ENCODE results near the gene ORC5.
"Not testable (repeated sequence)": the region's sequence is repeated elsewhere in the genome, so short reads cannot be mapped to it uniquely, and the experiment has no call there.

The ORC5 gene

GRCh38 chr7:104228442-104228841, 20.6 kb upstream of the ORC5 start:
- Histone ChIP-seq H3K36me3 (ENCODE audit: insufficient read depth, low read length) (no peaks in the 10 kb centered on the region), H2AFZ (ENCODE audit: low read depth, low read length) (no peak overlapping the region)

GRCh38 chr7:104225451-104225850, 17.6 kb upstream of the ORC5 start:
- H3K27me3 ChIP-seq (ENCODE audit: insufficient read depth, low read length) = no peaks in the 10 kb centered on the region
- peaks cover 10% of the 10 kb centered on the region for H3K4me1 ChIP-seq (ENCODE audit: insufficient read depth, low read length)
- peaks cover under 1% of the 10 kb centered on the region for H3K9me3 ChIP-seq (ENCODE audit: low read length)
- H2AFZ ChIP-seq (ENCODE audit: low read depth, low read length) = no peak overlapping the region
- H3K4me3 ChIP-seq (ENCODE audit: low read length) = no peak overlapping the region
- H3K36me3 ChIP-seq (ENCODE audit: insufficient read depth, low read length) = no peaks in the 10 kb centered on the region

More at GRCh38 chr7:104228442-104228841, 20.6 kb upstream of the ORC5 start:
- H3K9me3 ChIP-seq (ENCODE audit: low read length) = no peaks in the 10 kb centered on the region
- H3K4me1 ChIP-seq (ENCODE audit: insufficient read depth, low read length) = peaks cover 10% of the 10 kb centered on the region
- no peak overlapping the region for H3K4me3 ChIP-seq (ENCODE audit: low read length)
- H3K27me3 ChIP-seq (ENCODE audit: insufficient read depth, low read length) = no peaks in the 10 kb centered on the region

- Histone ChIP-seq H3K4me3 (ENCODE audit: low read length) (no peak overlapping the region), H2AFZ (ENCODE audit: low read depth, low read length) (no peak overlapping the region), H3K27me3 (ENCODE audit: insufficient read depth, low read length) (no peaks in the 10 kb centered on the region), H3K36me3 (ENCODE audit: insufficient read depth, low read length) (no peaks in the 10 kb centered on the region), H3K9me3 (ENCODE audit: low read length) (peaks cover 3% of the 10 kb centered on the region), H3K4me1 (ENCODE audit: insufficient read depth, low read length) (no peaks in the 10 kb centered on the region)
These were observed 9.8 kb upstream of the ORC5 start for GRCh38 chr7:104217620-104218019.

GRCh38 chr7:104209063-104209462, 1.2 kb upstream of the ORC5 start:
- H3K36me3 ChIP-seq (ENCODE audit: insufficient read depth, low read length) = peaks cover 4% of the 10 kb centered on the region
- no peak overlapping the region for H3K4me3 ChIP-seq (ENCODE audit: low read length)
- no peaks in the 10 kb centered on the region for H3K9me3 ChIP-seq (ENCODE audit: low read length)
- no peak overlapping the region for H2AFZ ChIP-seq (ENCODE audit: low read depth, low read length)
- H3K27me3 ChIP-seq (ENCODE audit: insufficient read depth, low read length) = no peaks in the 10 kb centered on the region
- H3K4me1 ChIP-seq (ENCODE audit: insufficient read depth, low read length) = peaks cover 17% of the 10 kb centered on the region

GRCh38 chr7:104208421-104208780, 588 bp upstream of the ORC5 start:
- Histone ChIP-seq H2AFZ (ENCODE audit: low read depth, low read length) (peak overlapping the region; percentile 81), H3K27me3 (ENCODE audit: insufficient read depth, low read length) (no peaks in the 10 kb centered on the region), H3K36me3 (ENCODE audit: insufficient read depth, low read length) (peaks cover 10% of the 10 kb centered on the region), H3K4me3 (ENCODE audit: low read length) (peak overlapping the region; percentile 81), H3K4me1 (ENCODE audit: insufficient read depth, low read length) (peaks cover 17% of the 10 kb centered on the region), H3K9me3 (ENCODE audit: low read length) (no peaks in the 10 kb centered on the region)

GRCh38 chr7:104207348-104207730, 474 bp downstream of the ORC5 start:
- peaks cover 21% of the 10 kb centered on the region for H3K36me3 ChIP-seq (ENCODE audit: insufficient read depth, low read length)
- peak overlapping the region; percentile 81 for H2AFZ ChIP-seq (ENCODE audit: low read depth, low read length)
- H3K4me3 ChIP-seq (ENCODE audit: low read length) = peak overlapping the region; percentile 81
- H3K27me3 ChIP-seq (ENCODE audit: insufficient read depth, low read length) = no peaks in the 10 kb centered on the region
- H3K4me1 ChIP-seq (ENCODE audit: insufficient read depth, low read length) = peaks cover 17% of the 10 kb centered on the region
- no peaks in the 10 kb centered on the region for H3K9me3 ChIP-seq (ENCODE audit: low read length)

GRCh38 chr7:104206841-104207240, 972 bp downstream of the ORC5 start:
- Histone ChIP-seq H2AFZ (ENCODE audit: low read depth, low read length) (no peak overlapping the region), H3K4me1 (ENCODE audit: insufficient read depth, low read length) (peaks cover 17% of the 10 kb centered on the region), H3K4me3 (ENCODE audit: low read length) (peak overlapping the region; percentile 81), H3K27me3 (ENCODE audit: insufficient read depth, low read length) (no peaks in the 10 kb centered on the region), H3K36me3 (ENCODE audit: insufficient read depth, low read length) (peaks cover 26% of the 10 kb centered on the region), H3K9me3 (ENCODE audit: low read length) (peaks cover 2% of the 10 kb centered on the region)

GRCh38 chr7:104198673-104199278, 9.0 kb downstream of the ORC5 start:
- Histone ChIP-seq H3K27me3 (ENCODE audit: insufficient read depth, low read length) (no peaks in the 10 kb centered on the region), H3K4me3 (ENCODE audit: low read length) (no peak overlapping the region), H3K36me3 (ENCODE audit: insufficient read depth, low read length) (peaks cover 88% of the 10 kb centered on the region)

GRCh38 chr7:104196161-104196560, 11.7 kb downstream of the ORC5 start:
- H2AFZ ChIP-seq (ENCODE audit: low read depth, low read length) = no peak overlapping the region
- no peaks in the 10 kb centered on the region for H3K4me1 ChIP-seq (ENCODE audit: insufficient read depth, low read length)
- peaks cover 24% of the 10 kb centered on the region for H3K9me3 ChIP-seq (ENCODE audit: low read length)
- no peak overlapping the region for H3K4me3 ChIP-seq (ENCODE audit: low read length)
- H3K27me3 ChIP-seq (ENCODE audit: insufficient read depth, low read length) = no peaks in the 10 kb centered on the region
- H3K36me3 ChIP-seq (ENCODE audit: insufficient read depth, low read length) = peaks cover 85% of the 10 kb centered on the region

More at GRCh38 chr7:104198673-104199278, 9.0 kb downstream of the ORC5 start:
- Histone ChIP-seq H3K9me3 (ENCODE audit: low read length) (peaks cover 28% of the 10 kb centered on the region), H2AFZ (ENCODE audit: low read depth, low read length) (no peak overlapping the region), H3K4me1 (ENCODE audit: insufficient read depth, low read length) (no peaks in the 10 kb centered on the region)

- H3K36me3 ChIP-seq (ENCODE audit: insufficient read depth, low read length) = peaks cover 72% of the 10 kb centered on the region
- no peaks in the 10 kb centered on the region for H3K27me3 ChIP-seq (ENCODE audit: insufficient read depth, low read length)
- no peak overlapping the region for H3K4me3 ChIP-seq (ENCODE audit: low read length)
- H3K9me3 ChIP-seq (ENCODE audit: low read length) = no peaks in the 10 kb centered on the region
- no peak overlapping the region for H2AFZ ChIP-seq (ENCODE audit: low read depth, low read length)
- no peaks in the 10 kb centered on the region for H3K4me1 ChIP-seq (ENCODE audit: insufficient read depth, low read length)
These were observed 15.4 kb downstream of the ORC5 start for GRCh38 chr7:104192434-104192833.

GRCh38 chr7:104185346-104185745, 22.5 kb downstream of the ORC5 start:
- peaks cover 11% of the 10 kb centered on the region for H3K9me3 ChIP-seq (ENCODE audit: low read length)
- H3K27me3 ChIP-seq (ENCODE audit: insufficient read depth, low read length) = no peaks in the 10 kb centered on the region
- H3K36me3 ChIP-seq (ENCODE audit: insufficient read depth, low read length) = peaks cover 70% of the 10 kb centered on the region
- no peaks in the 10 kb centered on the region for H3K4me1 ChIP-seq (ENCODE audit: insufficient read depth, low read length)
- H3K4me3 ChIP-seq (ENCODE audit: low read length) = no peak overlapping the region
- no peak overlapping the region for H2AFZ ChIP-seq (ENCODE audit: low read depth, low read length)

GRCh38 chr7:104179178-104179577, 28.6 kb downstream of the ORC5 start:
- H2AFZ ChIP-seq (ENCODE audit: low read depth, low read length) = no peak overlapping the region
- H3K4me1 ChIP-seq (ENCODE audit: insufficient read depth, low read length) = peaks cover 23% of the 10 kb centered on the region
- peaks cover 25% of the 10 kb centered on the region for H3K9me3 ChIP-seq (ENCODE audit: low read length)
- no peak overlapping the region for H3K4me3 ChIP-seq (ENCODE audit: low read length)
- H3K36me3 ChIP-seq (ENCODE audit: insufficient read depth, low read length) = peaks cover 40% of the 10 kb centered on the region
- no peaks in the 10 kb centered on the region for H3K27me3 ChIP-seq (ENCODE audit: insufficient read depth, low read length)

GRCh38 chr7:104177565-104178083, 30.2 kb downstream of the ORC5 start:
- Histone ChIP-seq H3K36me3 (ENCODE audit: insufficient read depth, low read length) (peaks cover 26% of the 10 kb centered on the region), H3K4me1 (ENCODE audit: insufficient read depth, low read length) (peaks cover 23% of the 10 kb centered on the region), H3K9me3 (ENCODE audit: low read length) (peaks cover 19% of the 10 kb centered on the region)
- H3K4me3 ChIP-seq (ENCODE audit: low read length); H3K27me3 ChIP-seq (ENCODE audit: insufficient read depth, low read length); H2AFZ ChIP-seq (ENCODE audit: low read depth, low read length): not testable (repeated sequence)

GRCh38 chr7:104176332-104176731, 31.5 kb downstream of the ORC5 start:
- peaks cover 15% of the 10 kb centered on the region for H3K9me3 ChIP-seq (ENCODE audit: low read length)
- H3K27me3 ChIP-seq (ENCODE audit: insufficient read depth, low read length) = no peaks in the 10 kb centered on the region
- H3K4me1 ChIP-seq (ENCODE audit: insufficient read depth, low read length) = peaks cover 23% of the 10 kb centered on the region
- no peak overlapping the region for H2AFZ ChIP-seq (ENCODE audit: low read depth, low read length)
- no peak overlapping the region for H3K4me3 ChIP-seq (ENCODE audit: low read length)
- peaks cover 20% of the 10 kb centered on the region for H3K36me3 ChIP-seq (ENCODE audit: insufficient read depth, low read length)
